Lung (tissue), 12 donors: ENCODE measurements around the gene IRF8. TPM values are rescaled to one million over a fixed set of nuclear protein-coding genes. Genes with fewer than 3 reads are reported as not detected.

Experiments used
- ATAC-seq: fragments of 200-7000 bp; cut with Tn5 transposase; one replicate; pipeline ENCODE4 v1.9.1; 2020; ENCODE audit warnings: moderate number of reproducible peaks; ENCODE audit not compliant: insufficient read depth, low FRiP score
- DNase-seq, 3 donors: peaks; one replicate each; pipeline ENCODE4 v3.0.0-alpha.2; 2013 to 2017
- H3K27ac ChIP-seq, 2 donors: one replicate each; pipeline ENCODE4 v1.5.1; 2013; ENCODE audit warnings: mild to moderate bottlenecking in 2 of 2, moderate library complexity in 2 of 2, control low read depth in 1 of 2, inconsistent platforms in 1 of 2, low read depth in 1 of 2, low read length in 1 of 2
- H3K27me3 ChIP-seq, 3 donors: one replicate each; pipeline ENCODE4 v1.5.1; 2013; ENCODE audit warnings: low read length in 2 of 3; ENCODE audit not compliant: control insufficient read depth in 3 of 3, insufficient read depth in 3 of 3
- H3K36me3 ChIP-seq, 4 donors: one replicate each; pipeline ENCODE4 v1.5.1; 2013; ENCODE audit warnings: low read length in 4 of 4, mild to moderate bottlenecking in 1 of 4, moderate library complexity in 1 of 4; ENCODE audit not compliant: control insufficient read depth in 4 of 4, insufficient read depth in 4 of 4
- H3K4me1 ChIP-seq, 5 donors: one replicate each; pipeline ENCODE4 v1.5.1; 2013; ENCODE audit warnings: low read length in 5 of 5, mild to moderate bottlenecking in 2 of 5, moderate library complexity in 1 of 5; ENCODE audit not compliant: control insufficient read depth in 5 of 5, insufficient read depth in 5 of 5
- H3K4me3 ChIP-seq: one replicate; pipeline ENCODE4 v1.5.1; 2013; ENCODE audit warnings: mild to moderate bottlenecking, control low read depth, moderate library complexity
- H3K9ac ChIP-seq, 2 donors: one replicate each; pipeline ENCODE4 v1.5.1; 2013; ENCODE audit warnings: low read length in 2 of 2, control low read depth in 1 of 2; ENCODE audit not compliant: insufficient read depth in 1 of 2
- H3K9me3 ChIP-seq, 4 donors: one replicate each; pipeline ENCODE4 v1.5.1; 2013; ENCODE audit warnings: low read length in 3 of 4, mild to moderate bottlenecking in 1 of 4, moderate library complexity in 1 of 4; ENCODE audit not compliant: control insufficient read depth in 4 of 4, insufficient read depth in 3 of 4
- CTCF ChIP-seq: IDR thresholded peaks from 2 replicates; pipeline ENCODE4 v1.5.1; 2012; ENCODE audit warnings: mild to moderate bottlenecking; ENCODE audit errors: control extremely low read depth, extremely low read depth
- WGBS, 2 donors: extraction: QIAGEN DNeasy Blood & Tissue Kit; methylation state at CpG; one replicate each; pipeline ENCODE4 v1.1.7; 2013; 5-methylcytosine and 5-hydroxymethylcytosine counted together
- polyA plus RNA-seq, 2 donors: library from polyadenylated mRNA; stranded (reverse); fragments of 200-250 nt; gene quantifications; one replicate each; pipeline ENCODE4 v1.2.1, GENCODE V29; 2013
- total RNA-seq, 2 donors: library from RNA; depleted of rRNA in 1 of 2; stranded (reverse); fragments of >200 nt in 1 of 2; gene quantifications; one replicate each; pipeline ENCODE4 v1.2.1, GENCODE V29; 2014 to 2021
- donor health status: control.
- donor health status: control.
- donor health status: Bipolar disorder and iron deficiency.
- donor health status: healthy.
- donor health status: DM: yes; HTN: yes; CAD: no.

The IRF8 gene
- total and polyA plus RNA-seq, 4 donors, result 7.3 to 48.3 (median 37.0) TPM

DNA sequence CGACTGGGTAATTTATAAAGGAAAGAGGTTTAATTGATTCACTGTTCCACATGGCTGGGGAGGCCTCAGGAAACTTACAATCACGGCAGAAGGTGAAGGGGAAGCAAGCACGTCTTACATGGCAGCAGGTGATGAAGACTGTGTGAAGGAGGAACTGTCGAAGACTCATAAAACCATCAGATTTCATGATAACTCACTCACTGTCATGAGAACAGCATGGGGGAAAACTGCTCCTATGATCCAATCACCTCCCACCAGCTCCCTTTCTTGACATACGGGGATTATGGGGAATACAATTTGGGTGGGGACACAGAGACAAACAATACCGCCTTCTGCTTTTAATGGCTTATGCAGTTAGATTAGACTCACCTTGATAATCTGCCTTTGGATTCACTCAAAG lies 19.4 kb upstream of the IRF8 start:
- Histone ChIP-seq H3K4me1 (no peaks in the 10 kb centered on the region), H3K27me3 (peaks cover 0 to 6% (median 0%) of the 10 kb centered on the region in 3 donors), H3K27ac (no peak overlapping the region), H3K4me3 (no peak overlapping the region), H3K36me3 (no peaks in the 10 kb centered on the region), H3K9me3 (peaks cover 0 to 3% (median 0%) of the 10 kb centered on the region in 4 donors), H3K9ac (no peak overlapping the region)
- no peak for TF ChIP-seq CTCF
- ATAC-seq (no peak), DNase-seq (no peak)
- 78 to 82% methylated on average over 6 of the region's 6 CpGs for WGBS, 2 donors

DNA sequence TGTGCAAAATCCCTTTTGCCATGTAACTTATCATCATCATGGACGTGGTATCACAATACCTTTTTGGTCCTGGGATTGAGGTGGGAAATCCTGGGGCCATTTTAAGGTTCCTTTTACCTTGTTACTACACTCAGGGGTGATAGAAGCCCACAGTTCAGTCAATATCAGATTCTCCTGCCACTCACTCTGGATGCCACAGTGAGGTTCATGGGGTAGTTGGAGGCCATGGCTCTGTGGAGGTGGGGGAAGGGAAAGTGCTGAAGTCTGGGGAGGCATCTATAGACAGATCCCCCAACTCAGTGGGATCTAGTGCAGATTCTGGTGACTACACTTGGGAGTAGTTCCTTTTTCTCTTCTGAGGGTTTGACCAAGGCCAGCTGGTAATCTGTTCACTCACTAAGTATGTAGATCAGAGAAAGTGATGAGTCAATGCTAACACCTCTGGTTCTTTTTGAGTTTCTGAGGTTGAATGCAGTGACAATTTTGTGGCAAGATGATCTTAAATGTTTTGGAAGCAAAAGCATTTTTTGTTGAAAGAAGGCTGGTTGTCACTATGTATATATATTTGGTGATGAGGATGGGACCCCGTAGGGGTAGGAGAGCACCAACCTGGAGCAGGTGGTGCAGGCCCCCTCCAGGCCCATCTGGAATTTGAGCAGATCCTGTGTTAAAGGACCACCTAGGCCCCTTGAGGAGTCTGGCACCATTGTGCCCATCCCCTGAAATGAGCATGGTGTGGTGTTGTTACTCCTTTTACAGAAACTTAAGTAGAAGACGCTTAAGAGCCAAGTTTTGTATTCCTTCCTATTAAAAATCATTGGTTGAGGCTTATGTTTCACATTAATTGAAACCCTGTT lies 18.8 kb upstream of the IRF8 start:
- no peak overlapping the region for H3K4me3 ChIP-seq
- H3K4me1 ChIP-seq, result no peaks in the 10 kb centered on the region
- H3K9me3 ChIP-seq, result peaks cover 0 to 3% (median 0%) of the 10 kb centered on the region in 4 donors
- 89 to 94% methylated on average over 3 of the region's 3 CpGs for WGBS, 2 donors
- TF ChIP-seq CTCF, result no peak
- H3K36me3 ChIP-seq, result no peaks in the 10 kb centered on the region
- DNase-seq, result no peak
- ATAC-seq, result no peak
- H3K27ac ChIP-seq, result no peak overlapping the region
- H3K27me3 ChIP-seq, result peaks cover 0 to 6% (median 3%) of the 10 kb centered on the region in 3 donors
- no peak overlapping the region for H3K9ac ChIP-seq

DNA sequence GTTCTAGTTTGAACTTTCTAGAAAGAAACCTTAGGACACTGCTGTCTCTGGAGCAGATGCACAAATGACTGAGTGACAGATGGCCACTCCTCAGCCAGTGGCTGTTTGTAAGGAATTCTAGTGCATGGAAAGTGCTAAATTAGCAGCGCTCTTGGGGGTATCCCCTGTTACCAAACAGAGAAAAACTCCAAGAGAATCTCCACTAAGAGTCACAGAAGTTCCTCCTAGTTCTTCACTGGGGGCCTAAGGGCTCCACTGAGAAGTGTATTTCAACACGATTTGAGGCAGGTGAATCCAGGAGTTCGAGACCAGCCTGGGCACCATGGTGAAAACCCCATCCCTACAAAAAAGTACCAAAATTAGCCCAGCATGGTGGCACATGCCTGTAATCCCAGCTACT lies 18.1 kb upstream of the IRF8 start:
- no peak overlapping the region for H3K9ac ChIP-seq
- TF ChIP-seq CTCF, result no peak
- peaks cover 0 to 9% (median 6%) of the 10 kb centered on the region in 3 donors for H3K27me3 ChIP-seq
- H3K36me3 ChIP-seq, result no peaks in the 10 kb centered on the region
- H3K4me1 ChIP-seq, result no peaks in the 10 kb centered on the region
- 95 to 96% methylated on average over 3 of the region's 3 CpGs for WGBS, 2 donors
- no peak for DNase-seq
- ATAC-seq, result no peak
- peaks cover 0 to 3% (median 0%) of the 10 kb centered on the region in 4 donors for H3K9me3 ChIP-seq
- no peak overlapping the region for H3K4me3 ChIP-seq
- no peak overlapping the region for H3K27ac ChIP-seq
